Neural progenitor cell (in vitro differentiated cells): ENCODE measurements around the gene MYADM.

ENCODE experiments used
- EZH2 ChIP-seq: fragments of 200-600 bp; sonication (generic); IDR thresholded peaks from 2 replicates; pipeline ENCODE4 v1.6.1; 2017; ENCODE audit warnings: antibody characterized with exemption, mild to moderate bottlenecking, moderate library complexity
- EZH2phosphoT487 ChIP-seq: fragments of 200-600 bp; sonication (generic); IDR thresholded peaks from 2 replicates; pipeline ENCODE4 v1.6.1; 2017; ENCODE audit warnings: antibody characterized with exemption
- TF ChIP-seq, protein P1 (sequence below): fragments of 200-600 bp; sonication (generic); IDR thresholded peaks from 2 replicates; pipeline ENCODE4 v1.5.1; 2017; ENCODE audit warnings: antibody characterized with exemption, mild to moderate bottlenecking

DNA sequence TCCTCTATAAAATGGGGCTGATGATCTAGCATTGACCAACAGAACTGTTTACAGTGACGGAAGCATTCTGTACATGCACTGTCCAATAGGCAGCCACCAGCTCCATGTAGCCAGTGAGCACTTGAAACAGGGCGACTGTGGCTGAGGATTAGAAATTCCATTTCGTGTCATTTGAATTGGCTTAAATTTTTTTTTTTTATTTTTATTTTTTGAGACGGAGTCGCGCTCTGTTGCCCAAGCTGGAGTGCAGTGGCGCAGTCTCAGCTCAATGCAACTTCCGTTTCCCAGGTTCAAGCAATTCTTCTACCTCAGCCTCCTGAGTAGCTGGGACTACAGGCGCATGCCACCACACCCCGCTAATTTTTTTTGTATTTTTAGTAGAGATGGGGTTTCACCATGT, 17.4 kb downstream of the MYADM start:
- TF ChIP-seq, protein P1, sequence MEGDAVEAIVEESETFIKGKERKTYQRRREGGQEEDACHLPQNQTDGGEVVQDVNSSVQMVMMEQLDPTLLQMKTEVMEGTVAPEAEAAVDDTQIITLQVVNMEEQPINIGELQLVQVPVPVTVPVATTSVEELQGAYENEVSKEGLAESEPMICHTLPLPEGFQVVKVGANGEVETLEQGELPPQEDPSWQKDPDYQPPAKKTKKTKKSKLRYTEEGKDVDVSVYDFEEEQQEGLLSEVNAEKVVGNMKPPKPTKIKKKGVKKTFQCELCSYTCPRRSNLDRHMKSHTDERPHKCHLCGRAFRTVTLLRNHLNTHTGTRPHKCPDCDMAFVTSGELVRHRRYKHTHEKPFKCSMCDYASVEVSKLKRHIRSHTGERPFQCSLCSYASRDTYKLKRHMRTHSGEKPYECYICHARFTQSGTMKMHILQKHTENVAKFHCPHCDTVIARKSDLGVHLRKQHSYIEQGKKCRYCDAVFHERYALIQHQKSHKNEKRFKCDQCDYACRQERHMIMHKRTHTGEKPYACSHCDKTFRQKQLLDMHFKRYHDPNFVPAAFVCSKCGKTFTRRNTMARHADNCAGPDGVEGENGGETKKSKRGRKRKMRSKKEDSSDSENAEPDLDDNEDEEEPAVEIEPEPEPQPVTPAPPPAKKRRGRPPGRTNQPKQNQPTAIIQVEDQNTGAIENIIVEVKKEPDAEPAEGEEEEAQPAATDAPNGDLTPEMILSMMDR = no peak
- TF ChIP-seq EZH2 (no peak), EZH2phosphoT487 (no peak)
